Neural progenitor cell (in vitro differentiated cells): ENCODE results near the gene PC. TPM values are rescaled to one million over a fixed set of nuclear protein-coding genes. Genes with fewer than 3 reads are reported as not detected.
A peak's percentile ranks its signal among the peaks of the same experiment; 100 is the strongest.

Source experiments
- DNase-seq: peaks from one replicate; pipeline ENCODE4 v3.0.0-alpha.2; 2016; ENCODE audit warnings: low spot score
- H2AFZ ChIP-seq: fragments of 200-600 bp; sonication (generic); replicated peaks from 2 replicates; pipeline ENCODE4 v1.6.1; 2016; ENCODE audit warnings: antibody characterized with exemption
- H3F3A ChIP-seq: fragments of 200-600 bp; sonication (generic); 2 replicates; pipeline ENCODE4 v1.6.1; 2016; ENCODE audit warnings: antibody characterized with exemption, low read depth
- H3K27ac ChIP-seq: fragments of 200-600 bp; sonication (generic); 2 replicates; pipeline ENCODE4 v1.5.1; 2016; ENCODE audit warnings: mild to moderate bottlenecking
- H3K27me3 ChIP-seq: fragments of 200-600 bp; sonication (generic); 2 replicates; pipeline ENCODE4 v1.6.1; 2016; ENCODE audit warnings: mild to moderate bottlenecking, moderate library complexity
- H3K36me3 ChIP-seq: fragments of 200-600 bp; sonication (generic); 2 replicates; pipeline ENCODE4 v1.5.1; 2016
- H3K4me1 ChIP-seq: fragments of 200-600 bp; sonication (generic); 2 replicates; pipeline ENCODE4 v1.6.1; 2016; ENCODE audit warnings: mixed run types
- H3K4me2 ChIP-seq: fragments of 200-600 bp; sonication (generic); 2 replicates; pipeline ENCODE4 v1.6.1; 2016
- H3K4me3 ChIP-seq: fragments of 200-600 bp; sonication (generic); 2 replicates; pipeline ENCODE4 v1.5.1; 2016
- H3K79me2 ChIP-seq: fragments of 200-600 bp; sonication (generic); 2 replicates; pipeline ENCODE4 v1.6.1; 2016; ENCODE audit warnings: low read depth
- H3K9ac ChIP-seq: fragments of 200-600 bp; sonication (generic); 2 replicates; pipeline ENCODE4 v1.6.1; 2016
- H3K9me3 ChIP-seq: fragments of 200-600 bp; sonication (generic); 2 replicates; pipeline ENCODE4 v1.5.1; 2016; ENCODE audit warnings: low read depth
- H4K20me1 ChIP-seq: fragments of 200-600 bp; sonication (generic); 2 replicates; pipeline ENCODE4 v1.6.1; 2016; ENCODE audit warnings: low read depth
- H3K27ac Mint-ChIP-seq: 3 replicates; pipeline ENCODE4 v1.8.0; 2021; ENCODE audit warnings: mixed read lengths
- H3K27me3 Mint-ChIP-seq: 2 replicates; pipeline ENCODE4 v1.8.0; 2022; ENCODE audit warnings: low read depth, mild to moderate bottlenecking, inconsistent platforms, moderate library complexity, mixed read lengths; ENCODE audit not compliant: insufficient read depth
- H3K36me3 Mint-ChIP-seq: 3 replicates; pipeline ENCODE4 v1.8.0; 2021; ENCODE audit warnings: mixed read lengths
- H3K4me1 Mint-ChIP-seq: 3 replicates; pipeline ENCODE4 v1.8.0; 2021; ENCODE audit warnings: mixed read lengths
- H3K4me3 Mint-ChIP-seq: 3 replicates; pipeline ENCODE4 v1.8.0; 2021; ENCODE audit warnings: mild to moderate bottlenecking, moderate library complexity, mixed read lengths
- H3K9me3 Mint-ChIP-seq: 3 replicates; pipeline ENCODE4 v1.8.0; 2020; ENCODE audit warnings: mixed read lengths
- EZH2 ChIP-seq: fragments of 200-600 bp; sonication (generic); IDR thresholded peaks from 2 replicates; pipeline ENCODE4 v1.6.1; 2017; ENCODE audit warnings: antibody characterized with exemption, mild to moderate bottlenecking, moderate library complexity
- EZH2phosphoT487 ChIP-seq: fragments of 200-600 bp; sonication (generic); IDR thresholded peaks from 2 replicates; pipeline ENCODE4 v1.6.1; 2017; ENCODE audit warnings: antibody characterized with exemption
- total RNA-seq: library from RNA; depleted of rRNA; stranded (reverse); fragments of >200 nt; gene quantifications from 2 replicates; pipeline ENCODE4 v1.2.3, GENCODE V29; 2015; ENCODE audit warnings: low replicate concordance
- TF ChIP-seq, protein P1 (sequence below): fragments of 200-600 bp; sonication (generic); IDR thresholded peaks from 2 replicates; pipeline ENCODE4 v1.5.1; 2017; ENCODE audit warnings: antibody characterized with exemption, mild to moderate bottlenecking

The PC gene
- total RNA-seq, 1 donor from 2014 or later: 11.4 TPM

DNA sequence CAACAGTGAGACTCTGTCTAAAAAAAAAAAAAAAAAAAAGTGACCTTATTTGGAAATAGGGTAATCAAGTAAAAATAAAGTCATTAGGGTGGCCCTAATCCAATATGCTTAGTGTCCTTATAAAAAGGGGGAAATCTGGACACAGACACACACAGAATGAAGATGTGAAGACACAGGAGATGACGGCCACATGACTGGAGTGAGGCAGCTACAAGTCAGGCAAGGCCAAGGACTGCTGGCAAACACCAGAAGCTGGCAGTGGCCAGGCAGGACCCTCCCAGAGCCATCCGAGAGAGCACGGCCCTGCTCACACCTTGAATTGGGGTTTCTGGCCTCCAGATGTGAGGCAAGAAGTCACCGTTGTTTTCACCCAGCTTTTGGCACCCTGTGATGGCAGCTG, 72.7 kb downstream of the PC start:
- H3K36me3 ChIP-seq: no peaks in the 10 kb centered on the region
- Mint-ChIP-seq H3K4me3 (no peak overlapping the region), H3K4me1 (peaks cover 54% of the 10 kb centered on the region), H3K27me3 (peaks cover 9% of the 10 kb centered on the region), H3K27ac (no peak overlapping the region), H3K9me3 (no peaks in the 10 kb centered on the region), H3K36me3 (no peaks in the 10 kb centered on the region)
- peaks cover 31% of the 10 kb centered on the region for H3K4me1 ChIP-seq
- H2AFZ ChIP-seq: no peak overlapping the region
- H4K20me1 ChIP-seq: peaks cover 9% of the 10 kb centered on the region
- TF ChIP-seq EZH2phosphoT487 (no peak), EZH2 (no peak)
- TF ChIP-seq, protein P1, sequence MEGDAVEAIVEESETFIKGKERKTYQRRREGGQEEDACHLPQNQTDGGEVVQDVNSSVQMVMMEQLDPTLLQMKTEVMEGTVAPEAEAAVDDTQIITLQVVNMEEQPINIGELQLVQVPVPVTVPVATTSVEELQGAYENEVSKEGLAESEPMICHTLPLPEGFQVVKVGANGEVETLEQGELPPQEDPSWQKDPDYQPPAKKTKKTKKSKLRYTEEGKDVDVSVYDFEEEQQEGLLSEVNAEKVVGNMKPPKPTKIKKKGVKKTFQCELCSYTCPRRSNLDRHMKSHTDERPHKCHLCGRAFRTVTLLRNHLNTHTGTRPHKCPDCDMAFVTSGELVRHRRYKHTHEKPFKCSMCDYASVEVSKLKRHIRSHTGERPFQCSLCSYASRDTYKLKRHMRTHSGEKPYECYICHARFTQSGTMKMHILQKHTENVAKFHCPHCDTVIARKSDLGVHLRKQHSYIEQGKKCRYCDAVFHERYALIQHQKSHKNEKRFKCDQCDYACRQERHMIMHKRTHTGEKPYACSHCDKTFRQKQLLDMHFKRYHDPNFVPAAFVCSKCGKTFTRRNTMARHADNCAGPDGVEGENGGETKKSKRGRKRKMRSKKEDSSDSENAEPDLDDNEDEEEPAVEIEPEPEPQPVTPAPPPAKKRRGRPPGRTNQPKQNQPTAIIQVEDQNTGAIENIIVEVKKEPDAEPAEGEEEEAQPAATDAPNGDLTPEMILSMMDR: no peak
- no peak for DNase-seq
- no peaks in the 10 kb centered on the region for H3K27me3 ChIP-seq
- no peaks in the 10 kb centered on the region for H3K79me2 ChIP-seq
- H3K4me2 ChIP-seq: no peak overlapping the region
- no peak overlapping the region for H3K4me3 ChIP-seq
- no peak overlapping the region for H3K27ac ChIP-seq
- H3K9ac ChIP-seq: no peak overlapping the region
- peaks cover 18% of the 10 kb centered on the region for H3F3A ChIP-seq
- H3K9me3 ChIP-seq: no peaks in the 10 kb centered on the region

DNA sequence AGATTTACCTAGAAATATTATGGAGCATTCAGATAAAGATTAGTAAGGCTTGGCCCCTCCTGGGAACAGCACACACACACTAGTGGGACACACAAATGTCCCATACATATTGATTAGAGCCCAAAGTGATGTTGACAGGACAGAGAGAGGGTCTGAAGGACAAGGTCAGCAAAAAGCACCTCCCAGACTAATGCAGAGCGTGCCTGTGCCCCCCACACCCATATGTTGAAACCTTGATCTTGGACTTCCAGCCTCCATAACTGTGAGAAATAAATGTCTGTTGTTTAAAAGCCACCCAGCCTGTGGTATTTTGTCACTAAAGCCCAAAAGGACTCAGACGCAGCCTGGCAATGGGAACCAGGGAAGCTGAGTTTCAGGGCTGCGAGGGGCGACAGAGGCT, 73.7 kb downstream of the PC start:
- TF ChIP-seq, protein P1: no peak
- no peak for TF ChIP-seq EZH2
- TF ChIP-seq EZH2phosphoT487: no peak
- Mint-ChIP-seq H3K27me3 (peaks cover 9% of the 10 kb centered on the region), H3K27ac (no peak overlapping the region), H3K4me3 (no peak overlapping the region), H3K9me3 (no peaks in the 10 kb centered on the region), H3K36me3 (no peaks in the 10 kb centered on the region), H3K4me1 (peaks cover 56% of the 10 kb centered on the region)
- Histone ChIP-seq H3K27ac (no peak overlapping the region), H4K20me1 (peaks cover 2% of the 10 kb centered on the region), H3K36me3 (no peaks in the 10 kb centered on the region), H3K27me3 (no peaks in the 10 kb centered on the region), H3K4me3 (no peak overlapping the region), H3F3A (peaks cover 9% of the 10 kb centered on the region), H3K9me3 (no peaks in the 10 kb centered on the region), H2AFZ (no peak overlapping the region), H3K9ac (no peak overlapping the region), H3K4me1 (peaks cover 22% of the 10 kb centered on the region), H3K79me2 (no peaks in the 10 kb centered on the region), H3K4me2 (no peak overlapping the region)
- DNase-seq: no peak

DNA sequence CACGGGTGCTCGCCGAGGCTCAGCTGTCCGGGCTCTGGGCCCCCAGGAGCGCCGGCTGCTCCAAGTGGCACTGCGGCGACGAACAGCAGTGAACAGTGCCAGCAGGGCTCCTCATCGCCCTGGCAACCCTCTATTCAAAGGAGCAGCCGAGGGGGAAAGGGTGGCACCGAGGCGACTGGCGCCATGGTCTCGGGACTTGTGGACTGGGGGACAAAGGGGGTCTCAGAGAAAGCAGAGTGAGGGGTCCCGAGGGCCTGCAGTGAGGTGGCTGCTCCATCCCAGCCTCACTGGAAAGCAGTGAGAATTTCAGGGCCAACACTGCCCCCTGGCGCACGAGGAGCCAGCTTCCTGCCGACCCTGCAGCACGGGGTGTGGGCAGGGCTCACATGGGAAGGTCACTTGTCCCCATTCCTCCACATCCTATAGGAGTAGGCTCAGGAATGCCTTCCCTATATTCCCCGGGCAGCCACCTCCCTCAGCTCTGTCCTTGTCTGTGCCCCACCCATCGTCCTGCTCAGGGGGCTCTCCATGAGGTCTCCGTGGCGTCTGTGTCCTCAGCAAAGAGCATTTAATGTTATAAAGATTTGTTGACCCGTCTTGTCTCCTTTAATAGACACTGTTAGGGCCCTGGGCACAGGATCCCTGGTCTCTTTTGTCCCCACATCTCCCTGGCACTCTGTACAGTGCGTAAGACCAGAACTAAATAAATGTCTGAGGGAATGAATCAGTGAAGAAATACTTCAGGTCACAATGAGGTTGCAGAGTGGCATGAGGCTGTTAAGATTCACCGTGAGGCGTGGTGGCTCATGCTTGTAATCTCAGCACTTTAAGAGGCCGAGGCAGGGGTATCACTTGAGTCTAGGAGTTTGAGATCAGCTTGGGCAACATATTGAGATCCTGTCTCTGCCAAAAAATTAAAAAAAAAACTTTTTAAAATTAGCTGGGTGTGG, 74.9 kb downstream of the PC start:
- Histone ChIP-seq H3K27ac (no peak overlapping the region), H2AFZ (no peak overlapping the region), H4K20me1 (no peaks in the 10 kb centered on the region), H3K9me3 (no peaks in the 10 kb centered on the region), H3K27me3 (no peaks in the 10 kb centered on the region), H3F3A (peaks cover 9% of the 10 kb centered on the region), H3K4me2 (peak overlapping the region; percentile 26), H3K79me2 (no peaks in the 10 kb centered on the region), H3K36me3 (no peaks in the 10 kb centered on the region), H3K4me3 (no peak overlapping the region), H3K9ac (no peak overlapping the region), H3K4me1 (peaks cover 23% of the 10 kb centered on the region)
- H3K4me1 Mint-ChIP-seq: peaks cover 54% of the 10 kb centered on the region
- H3K36me3 Mint-ChIP-seq: no peaks in the 10 kb centered on the region
- H3K4me3 Mint-ChIP-seq: no peak overlapping the region
- TF ChIP-seq EZH2phosphoT487: no peak
- TF ChIP-seq, protein P1: peak; percentile 81
- DNase-seq: peak; percentile 84
- H3K27ac Mint-ChIP-seq: peak overlapping the region; percentile 85
- H3K9me3 Mint-ChIP-seq: no peaks in the 10 kb centered on the region
- peaks cover 5% of the 10 kb centered on the region for H3K27me3 Mint-ChIP-seq
